Chondrocyte (in vitro differentiated cells): ENCODE data around the gene LAMC3. TPM values are rescaled to one million over a fixed set of nuclear protein-coding genes. Genes with fewer than 3 reads are reported as not detected.

Source experiments
- DNase-seq: peaks from one replicate; pipeline ENCODE4 v3.0.0; 2021; ENCODE audit warnings: mixed read lengths, low spot score
- H3K27ac Mint-ChIP-seq: one replicate; pipeline ENCODE4 v1.8.0; 2021; ENCODE audit warnings: mild to moderate bottlenecking, moderate library complexity, mixed read lengths; ENCODE audit not compliant: unreplicated experiment
- H3K27me3 Mint-ChIP-seq: 2 replicates; pipeline ENCODE4 v1.8.0; 2021; ENCODE audit warnings: low read depth, mixed read lengths
- H3K36me3 Mint-ChIP-seq: 2 replicates; pipeline ENCODE4 v1.8.0; 2021; ENCODE audit warnings: low read depth, mixed read lengths
- H3K4me1 Mint-ChIP-seq: 2 replicates; pipeline ENCODE4 v1.8.0; 2021; ENCODE audit warnings: low read depth, mild to moderate bottlenecking, mixed read lengths
- H3K4me3 Mint-ChIP-seq: one replicate; pipeline ENCODE4 v1.8.0; 2021; ENCODE audit warnings: mild to moderate bottlenecking, moderate library complexity, mixed read lengths; ENCODE audit not compliant: unreplicated experiment
- H3K9me3 Mint-ChIP-seq: 2 replicates; pipeline ENCODE4 v1.8.0; 2021; ENCODE audit warnings: low read depth, mixed read lengths
- total RNA-seq: library from RNA; stranded (reverse); gene quantifications from 3 replicates; pipeline ENCODE4 v1.2.1, GENCODE V29; 2021
- TF ChIP-seq, protein P1 (sequence below): fragments of 200-600 bp; sonication (generic); IDR thresholded peaks from 2 replicates; pipeline ENCODE4 v1.5.0; 2021; ENCODE audit warnings: antibody characterized with exemption, mild to moderate bottlenecking, moderate library complexity

Gene LAMC3
- total RNA-seq, 1 donor from 2014 or later, result 1.2 TPM

DNA sequence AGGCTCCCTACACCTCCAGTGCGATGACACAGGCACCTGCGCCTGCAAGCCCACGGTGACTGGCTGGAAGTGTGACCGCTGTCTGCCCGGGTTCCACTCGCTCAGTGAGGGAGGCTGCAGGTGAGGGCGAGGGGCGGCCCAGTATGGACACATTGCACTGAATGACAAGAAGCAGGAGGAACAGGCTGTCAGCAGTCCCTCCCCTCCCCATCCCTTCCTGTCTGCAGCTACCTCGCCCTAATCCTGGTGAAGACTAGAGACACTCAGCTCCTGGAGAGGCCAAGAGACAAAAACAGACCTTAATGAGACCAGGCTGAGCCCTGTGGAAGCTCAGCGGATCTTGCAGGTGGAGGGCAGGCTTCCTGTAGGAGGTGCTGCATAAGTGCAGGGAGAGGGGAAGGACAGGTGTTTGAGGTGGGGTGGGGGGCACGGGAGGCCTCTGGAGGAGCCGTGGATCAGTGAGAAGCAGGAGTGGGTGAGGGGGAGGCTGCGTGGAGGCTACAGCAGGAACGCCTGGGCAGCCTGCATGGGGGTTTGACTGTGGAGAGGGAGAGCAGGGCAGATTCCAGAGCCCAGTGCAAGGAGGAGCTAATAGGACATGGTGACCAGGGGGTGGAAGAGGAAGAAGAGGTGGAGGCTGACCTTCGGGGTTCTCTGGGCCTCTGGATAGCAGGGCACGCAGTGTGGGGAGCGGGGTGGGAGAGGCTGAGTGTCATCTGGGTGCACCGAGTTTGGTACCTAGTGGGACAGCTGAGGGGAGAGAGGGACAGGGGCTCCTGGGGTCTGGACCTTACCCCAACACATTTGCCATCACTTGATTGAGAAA is 30.4 kb downstream of the LAMC3 start:
- TF ChIP-seq, protein P1, sequence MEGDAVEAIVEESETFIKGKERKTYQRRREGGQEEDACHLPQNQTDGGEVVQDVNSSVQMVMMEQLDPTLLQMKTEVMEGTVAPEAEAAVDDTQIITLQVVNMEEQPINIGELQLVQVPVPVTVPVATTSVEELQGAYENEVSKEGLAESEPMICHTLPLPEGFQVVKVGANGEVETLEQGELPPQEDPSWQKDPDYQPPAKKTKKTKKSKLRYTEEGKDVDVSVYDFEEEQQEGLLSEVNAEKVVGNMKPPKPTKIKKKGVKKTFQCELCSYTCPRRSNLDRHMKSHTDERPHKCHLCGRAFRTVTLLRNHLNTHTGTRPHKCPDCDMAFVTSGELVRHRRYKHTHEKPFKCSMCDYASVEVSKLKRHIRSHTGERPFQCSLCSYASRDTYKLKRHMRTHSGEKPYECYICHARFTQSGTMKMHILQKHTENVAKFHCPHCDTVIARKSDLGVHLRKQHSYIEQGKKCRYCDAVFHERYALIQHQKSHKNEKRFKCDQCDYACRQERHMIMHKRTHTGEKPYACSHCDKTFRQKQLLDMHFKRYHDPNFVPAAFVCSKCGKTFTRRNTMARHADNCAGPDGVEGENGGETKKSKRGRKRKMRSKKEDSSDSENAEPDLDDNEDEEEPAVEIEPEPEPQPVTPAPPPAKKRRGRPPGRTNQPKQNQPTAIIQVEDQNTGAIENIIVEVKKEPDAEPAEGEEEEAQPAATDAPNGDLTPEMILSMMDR, result no peak
- H3K9me3 Mint-ChIP-seq, result no peaks in the 10 kb centered on the region
- no peak overlapping the region for H3K27ac Mint-ChIP-seq
- H3K4me3 Mint-ChIP-seq, result no peak overlapping the region
- no peaks in the 10 kb centered on the region for H3K36me3 Mint-ChIP-seq
- no peak for DNase-seq
- H3K27me3 Mint-ChIP-seq, result no peaks in the 10 kb centered on the region
- peaks cover 17% of the 10 kb centered on the region for H3K4me1 Mint-ChIP-seq

DNA sequence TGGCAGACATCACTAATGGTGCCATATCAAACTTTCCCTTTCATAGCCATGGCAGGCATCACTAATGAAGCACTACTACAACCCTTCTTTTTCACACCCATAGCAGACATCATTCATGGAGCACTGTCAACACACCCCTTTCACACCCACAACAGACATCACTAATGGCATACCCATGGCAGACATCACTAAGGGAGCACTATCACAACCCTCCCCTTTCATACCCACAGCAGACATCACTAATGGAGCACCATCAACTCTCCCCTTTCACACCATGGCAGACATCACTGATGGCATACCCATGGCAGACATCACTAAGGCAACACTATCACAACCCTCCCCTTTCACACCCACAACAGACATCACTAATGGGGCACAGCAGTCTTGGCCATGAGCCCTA is 33.7 kb downstream of the LAMC3 start:
- H3K36me3 Mint-ChIP-seq, result no peaks in the 10 kb centered on the region
- peaks cover 10% of the 10 kb centered on the region for H3K4me1 Mint-ChIP-seq
- H3K4me3 Mint-ChIP-seq, result no peak overlapping the region

DNA sequence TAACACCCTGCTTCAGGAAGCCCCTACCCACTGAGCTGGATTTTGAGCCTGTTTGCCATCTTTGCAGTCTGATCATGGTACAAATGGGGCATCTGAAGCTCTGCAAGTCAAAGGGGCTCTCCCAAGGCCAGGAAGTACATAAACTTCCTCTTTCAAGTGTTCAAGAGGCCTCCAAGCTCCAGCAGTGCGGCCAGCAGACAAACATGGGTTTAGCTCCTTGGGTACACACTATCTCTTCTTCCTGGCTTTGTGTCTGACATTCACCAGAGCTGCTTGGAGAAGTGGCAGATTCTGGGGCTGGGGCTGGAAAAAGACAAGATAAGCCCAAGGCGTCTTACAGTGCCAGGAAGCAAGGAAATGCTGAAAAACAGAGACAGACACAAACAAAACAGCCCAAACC is 34.1 kb downstream of the LAMC3 start:
- no peak overlapping the region for H3K4me3 Mint-ChIP-seq
- H3K4me1 Mint-ChIP-seq, result peaks cover 6% of the 10 kb centered on the region
- DNase-seq, result no peak

More for the DNA sequence above, 33.7 kb downstream of the LAMC3 start:
- TF ChIP-seq, protein P1, result no peak
- Mint-ChIP-seq H3K27ac (no peak overlapping the region), H3K9me3 (no peaks in the 10 kb centered on the region), H3K27me3 (no peaks in the 10 kb centered on the region)
- no peak for DNase-seq

DNA sequence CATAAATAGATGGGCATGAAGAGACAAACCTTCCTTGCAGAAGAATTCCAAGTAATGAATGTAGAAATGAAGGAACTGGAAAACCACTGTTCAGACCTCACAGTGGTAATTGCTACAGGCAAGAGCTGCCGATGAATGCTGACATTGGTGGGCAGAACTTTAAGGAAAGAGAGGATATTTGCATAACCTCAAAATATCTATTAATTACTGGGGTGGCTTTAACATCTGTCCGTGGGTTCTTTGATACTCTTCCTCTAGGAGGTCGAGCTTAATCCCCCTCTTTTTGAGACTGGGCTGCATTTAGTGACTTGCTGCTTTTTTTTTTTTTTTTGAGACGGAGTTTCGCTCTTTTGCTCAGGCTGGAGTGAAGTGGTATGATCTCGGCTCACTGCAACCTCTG is 34.7 kb downstream of the LAMC3 start:
- Mint-ChIP-seq H3K36me3 (no peaks in the 10 kb centered on the region), H3K9me3 (no peaks in the 10 kb centered on the region), H3K4me1 (peaks cover 5% of the 10 kb centered on the region), H3K4me3 (no peak overlapping the region), H3K27me3 (no peaks in the 10 kb centered on the region), H3K27ac (no peak overlapping the region)
- TF ChIP-seq, protein P1, result no peak
- no peak for DNase-seq

More for the DNA sequence above, 34.1 kb downstream of the LAMC3 start:
- no peaks in the 10 kb centered on the region for H3K9me3 Mint-ChIP-seq
- H3K36me3 Mint-ChIP-seq, result no peaks in the 10 kb centered on the region
- TF ChIP-seq, protein P1, result no peak
- H3K27me3 Mint-ChIP-seq, result no peaks in the 10 kb centered on the region
- no peak overlapping the region for H3K27ac Mint-ChIP-seq

DNA sequence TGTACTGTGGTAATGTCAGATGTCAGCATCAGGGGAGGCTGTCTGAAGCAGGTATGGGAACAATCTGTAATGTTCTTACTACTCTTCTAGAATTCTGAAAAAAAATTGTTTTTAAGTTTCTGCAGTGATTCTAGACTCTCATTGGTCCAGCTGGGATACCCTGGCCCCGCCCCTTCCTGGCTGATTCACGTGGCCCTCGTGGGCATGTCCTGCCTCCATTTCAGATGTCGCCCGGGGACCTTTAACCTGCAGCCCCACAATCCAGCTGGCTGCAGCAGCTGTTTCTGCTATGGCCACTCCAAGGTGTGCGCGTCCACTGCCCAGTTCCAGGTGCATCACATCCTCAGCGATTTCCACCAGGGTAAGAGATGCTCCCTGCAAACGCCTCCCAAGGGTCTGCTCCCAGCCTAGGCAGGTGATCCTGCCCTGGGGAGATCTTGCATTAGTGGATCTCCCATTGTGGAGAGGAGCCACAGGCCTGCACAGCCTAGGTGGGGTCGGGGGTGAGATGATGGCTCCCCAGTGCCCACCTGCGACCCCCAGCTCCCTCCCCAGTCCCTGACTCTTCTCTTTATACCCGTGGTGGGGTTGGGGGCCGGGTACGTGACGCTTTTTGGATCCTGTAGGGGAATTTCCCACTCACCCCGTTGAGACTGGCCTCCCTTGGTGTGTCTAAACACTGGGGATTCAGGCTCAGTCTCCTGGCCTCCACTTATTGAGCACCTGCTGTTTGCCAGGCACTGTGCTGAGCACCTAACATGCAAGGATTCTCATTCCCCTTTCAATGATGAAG is 36.5 kb downstream of the LAMC3 start:
- no peak overlapping the region for H3K4me3 Mint-ChIP-seq
- no peaks in the 10 kb centered on the region for H3K36me3 Mint-ChIP-seq
- no peak overlapping the region for H3K27ac Mint-ChIP-seq
- DNase-seq, result no peak
- H3K4me1 Mint-ChIP-seq, result peaks cover 5% of the 10 kb centered on the region
- no peaks in the 10 kb centered on the region for H3K27me3 Mint-ChIP-seq
- peaks cover 3% of the 10 kb centered on the region for H3K9me3 Mint-ChIP-seq
- TF ChIP-seq, protein P1, result no peak
